Pons (tissue), 1 donor: ENCODE data around the gene MSI1.
"Not testable (repeated sequence)": the region's sequence is repeated elsewhere in the genome, so short reads cannot be mapped to it uniquely, and the experiment has no call there.

Experiments
- DNase-seq: peaks from one replicate; pipeline ENCODE4 v3.0.0-alpha.2; 2016; ENCODE audit warnings: low spot score

MSI1 gene

DNA sequence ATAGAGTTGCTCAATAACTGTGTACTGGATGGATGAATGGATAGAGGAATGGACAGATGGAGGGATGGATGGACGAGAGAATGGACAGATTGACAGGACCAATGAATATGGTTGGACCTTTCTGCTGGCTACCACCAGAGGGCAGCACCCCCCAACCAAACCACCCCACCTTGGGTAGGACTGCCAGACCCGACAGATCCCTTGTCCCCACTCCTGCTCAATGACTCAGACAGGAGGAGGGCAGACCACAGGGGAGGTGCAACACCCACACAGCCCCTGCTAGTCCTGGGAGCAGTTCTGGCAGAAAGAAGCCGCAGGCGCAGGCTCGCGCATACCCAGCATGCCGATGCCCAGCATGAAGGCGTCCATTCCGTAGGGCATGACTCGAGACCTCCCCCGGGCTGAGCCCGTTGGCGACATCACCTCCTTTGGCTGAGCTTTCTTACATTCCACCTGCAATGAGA, 12.4 kb downstream of the MSI1 start:
- DNase-seq: peak; percentile 65

DNA sequence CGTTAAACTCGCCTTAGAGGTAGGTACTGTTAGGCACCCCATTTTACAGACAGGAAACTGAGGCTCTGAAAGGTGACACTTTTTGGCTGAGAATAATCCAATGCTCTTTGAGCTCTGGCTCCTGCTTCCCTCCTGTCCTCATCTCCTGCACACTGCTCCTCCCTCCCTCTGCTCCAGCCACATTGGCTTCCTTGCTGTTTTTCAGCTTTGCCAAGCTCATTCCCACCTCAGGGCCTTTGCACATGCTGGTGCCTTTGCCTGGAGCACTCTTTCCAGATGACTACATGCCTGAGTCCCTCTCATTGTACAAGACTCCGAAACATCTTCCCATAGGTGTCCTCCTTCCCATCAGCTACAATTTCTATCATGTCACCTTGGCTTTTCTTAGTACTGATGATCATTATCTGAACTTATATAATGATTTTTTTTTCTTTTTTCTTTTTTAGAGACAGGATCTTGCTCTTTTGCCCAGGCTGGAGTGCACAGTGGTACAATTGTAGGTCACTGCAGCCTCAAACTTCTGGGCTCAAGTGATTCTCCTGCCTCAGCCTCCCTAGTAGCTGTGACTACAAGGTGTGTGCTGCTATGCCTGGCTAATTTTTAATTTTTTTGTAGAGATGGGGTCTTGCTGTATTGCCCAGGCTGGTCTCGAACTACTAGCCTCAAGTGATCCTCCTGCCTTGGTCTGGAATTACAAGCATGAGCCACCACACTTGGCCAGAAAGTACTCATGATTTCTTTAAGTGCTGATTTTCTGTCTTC, 15.2 kb downstream of the MSI1 start:
- DNase-seq: no peak

DNA sequence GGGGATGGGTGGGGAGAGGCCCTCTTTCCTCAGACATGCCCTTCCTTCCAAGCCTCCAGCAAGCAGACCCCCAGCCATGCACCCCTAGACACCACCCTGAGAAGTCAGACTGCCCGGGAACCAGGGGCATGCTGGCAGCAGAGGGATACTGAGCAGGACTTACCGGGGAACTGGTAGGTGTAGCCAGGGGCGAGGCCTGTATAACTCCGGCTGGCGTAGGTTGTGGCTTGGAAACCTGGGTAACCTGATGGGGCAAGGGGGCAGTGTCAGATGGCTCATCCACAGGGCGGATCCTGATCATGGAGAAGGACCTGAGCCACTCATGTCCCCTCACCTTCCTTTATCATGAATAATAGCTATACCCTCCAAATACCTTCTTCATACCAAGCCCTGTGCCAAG, 15.8 kb downstream of the MSI1 start:
- DNase-seq: no peak

DNA sequence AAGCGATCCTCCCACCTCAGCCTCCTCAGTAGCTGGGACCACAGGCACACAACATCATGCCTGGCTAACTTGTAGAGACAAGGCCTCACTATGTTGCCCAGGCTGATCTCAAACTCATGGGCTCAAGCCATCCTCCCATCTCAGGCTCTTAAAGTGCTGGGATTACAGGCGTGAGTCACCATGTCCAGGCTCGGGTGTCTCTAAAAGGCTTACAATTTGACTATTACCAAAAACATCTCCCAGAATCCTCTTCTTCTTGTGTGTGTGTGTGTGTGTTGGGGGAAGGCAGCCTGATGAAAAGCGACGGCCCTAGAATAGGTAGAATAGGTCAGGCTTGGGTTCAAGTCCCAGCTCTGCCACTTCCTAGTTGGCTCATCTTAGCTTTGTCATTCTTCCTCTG, 16.8 kb downstream of the MSI1 start:
- DNase-seq: no peak

DNA sequence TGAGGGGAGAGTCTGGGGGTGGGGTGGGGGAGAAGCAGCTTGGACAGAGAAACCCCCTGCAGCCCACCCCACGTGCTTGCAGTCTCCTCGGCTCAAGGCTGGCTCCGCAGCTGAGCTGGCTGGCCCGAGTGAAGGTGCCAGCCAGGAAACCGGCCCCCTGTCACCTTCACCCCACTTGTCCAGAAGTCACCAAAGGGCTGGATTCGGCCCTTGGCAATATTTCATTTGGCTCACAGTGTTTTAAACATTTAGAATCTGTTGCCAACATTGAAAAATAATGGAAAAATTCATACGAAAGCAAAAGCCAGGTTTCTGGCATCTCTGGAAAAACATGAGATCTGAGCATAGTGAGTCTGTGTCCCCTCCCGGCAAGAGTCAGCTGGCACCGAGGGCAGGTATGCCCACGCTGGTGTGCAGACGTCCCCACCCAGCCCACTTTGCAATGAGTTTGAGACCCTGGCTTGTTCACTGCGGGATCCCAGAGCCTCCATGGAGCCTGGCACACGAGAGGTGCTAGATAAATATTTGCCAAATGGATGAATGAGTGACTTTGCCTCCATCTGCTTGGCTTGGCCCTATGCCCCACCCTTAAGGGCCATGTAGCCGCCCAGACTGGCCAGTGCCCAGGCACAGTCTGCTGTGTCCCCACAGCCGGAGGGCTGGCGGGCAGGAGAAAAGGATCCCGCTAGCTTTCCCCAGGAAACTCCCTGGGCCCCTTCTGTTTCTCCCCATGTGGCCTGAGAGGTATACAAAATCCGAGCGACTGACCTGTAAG, 18.2 kb downstream of the MSI1 start:
- no peak for DNase-seq

DNA sequence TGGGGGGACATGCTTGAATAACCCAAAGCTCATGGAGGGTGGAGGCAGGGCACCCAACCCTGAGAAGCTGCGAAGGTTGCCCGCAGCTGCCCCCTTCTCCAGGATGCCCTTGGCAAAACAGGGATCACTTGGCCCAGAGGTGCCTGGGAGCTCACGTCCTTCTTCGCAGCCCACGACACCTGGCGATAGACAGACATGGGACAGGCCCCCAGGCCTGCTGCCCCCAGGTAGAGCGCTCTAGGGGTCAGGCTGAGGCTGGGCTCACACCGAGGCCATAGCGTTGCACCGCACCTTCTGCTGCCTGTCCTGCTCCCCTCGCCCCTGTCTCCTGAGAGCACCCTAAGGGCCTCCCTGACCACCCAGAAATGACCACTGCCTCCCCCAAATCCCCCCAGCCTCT, 21.2 kb downstream of the MSI1 start:
- no peak for DNase-seq

DNA sequence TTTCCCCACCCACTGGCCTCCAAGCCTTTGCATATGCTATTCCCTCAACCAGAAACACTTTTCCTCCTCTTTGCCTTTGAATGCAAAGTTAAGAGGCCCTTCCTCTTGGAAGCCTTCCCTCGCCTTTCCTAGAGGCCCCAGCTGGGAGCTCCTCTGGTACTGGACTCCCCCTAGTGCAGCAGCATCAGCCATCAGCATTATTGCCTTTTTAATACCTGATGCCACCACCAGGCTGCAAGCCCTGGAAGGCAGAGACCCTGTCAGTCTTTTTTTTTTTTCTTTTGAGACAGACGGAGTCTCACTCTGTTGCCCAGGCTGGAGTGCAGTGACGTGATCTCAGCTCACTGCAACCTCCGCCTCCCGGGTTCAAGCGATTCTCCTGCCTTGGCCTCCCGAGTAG, 22.3 kb downstream of the MSI1 start:
- DNase-seq: no peak

DNA sequence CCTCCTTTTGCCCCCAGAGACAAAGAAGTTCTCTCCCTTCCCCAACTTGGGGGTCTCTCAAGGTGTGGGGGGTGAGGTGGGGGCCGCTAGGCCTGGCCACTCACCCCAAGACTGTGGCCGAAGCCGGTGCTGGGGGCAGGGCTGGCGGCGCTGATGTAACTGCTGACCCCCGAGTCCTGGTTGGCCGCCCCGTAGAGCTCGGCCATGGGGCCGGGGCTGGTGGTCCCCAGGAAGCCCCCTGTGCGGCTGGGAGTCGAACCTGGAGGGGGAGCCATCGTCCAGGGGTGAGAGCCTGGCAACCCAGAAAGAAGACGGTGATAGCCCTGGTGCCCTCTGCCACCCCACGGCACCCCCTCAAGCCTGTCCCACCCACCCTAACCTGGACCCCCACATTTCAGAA, 22.9 kb downstream of the MSI1 start:
- DNase-seq: no peak

DNA sequence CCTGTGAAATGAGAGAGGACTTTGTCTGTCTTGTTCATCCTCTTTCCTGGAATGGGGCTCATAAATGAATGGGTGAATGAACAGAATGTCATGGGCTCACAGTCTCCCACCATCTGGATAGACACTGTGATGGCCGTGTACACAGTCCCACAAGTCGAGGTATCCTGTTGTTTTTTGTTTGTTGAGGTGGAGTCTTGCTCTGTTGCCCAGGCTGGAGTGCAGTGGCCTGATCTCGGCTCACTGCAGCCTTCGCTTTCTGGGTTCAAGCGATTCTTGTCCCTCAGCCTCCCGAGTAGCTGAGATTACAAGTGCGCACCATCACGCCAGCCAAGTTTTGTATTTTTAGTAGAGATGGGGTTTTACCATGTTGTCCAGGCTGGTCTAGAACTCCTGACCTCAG, 25.3 kb downstream of the MSI1 start:
- DNase-seq: no peak

DNA sequence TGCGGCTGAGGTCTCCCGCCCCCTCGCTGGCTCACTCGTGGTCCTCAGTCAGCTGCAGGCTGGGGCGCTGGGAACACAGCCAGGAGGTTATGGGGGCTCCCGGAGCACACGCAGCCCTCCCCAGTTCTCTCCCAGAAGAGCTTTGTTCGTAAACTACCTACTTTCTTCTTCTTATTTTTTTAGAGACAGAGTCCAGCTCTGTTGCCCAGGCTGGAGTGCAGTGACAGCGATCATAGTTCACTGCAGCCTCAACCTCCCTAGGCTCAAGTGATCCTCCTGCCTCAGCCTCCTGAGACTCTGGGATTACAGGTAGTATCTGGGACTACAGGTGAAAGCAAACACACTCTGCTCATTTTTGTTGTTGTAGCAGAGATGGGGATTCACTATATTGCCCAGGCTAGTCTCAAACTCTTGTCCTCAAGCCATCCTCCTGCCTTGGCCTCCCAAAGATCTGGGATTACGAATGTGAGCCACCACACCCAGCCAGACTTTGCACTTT, 25.9 kb downstream of the MSI1 start:
- no peak for DNase-seq

DNA sequence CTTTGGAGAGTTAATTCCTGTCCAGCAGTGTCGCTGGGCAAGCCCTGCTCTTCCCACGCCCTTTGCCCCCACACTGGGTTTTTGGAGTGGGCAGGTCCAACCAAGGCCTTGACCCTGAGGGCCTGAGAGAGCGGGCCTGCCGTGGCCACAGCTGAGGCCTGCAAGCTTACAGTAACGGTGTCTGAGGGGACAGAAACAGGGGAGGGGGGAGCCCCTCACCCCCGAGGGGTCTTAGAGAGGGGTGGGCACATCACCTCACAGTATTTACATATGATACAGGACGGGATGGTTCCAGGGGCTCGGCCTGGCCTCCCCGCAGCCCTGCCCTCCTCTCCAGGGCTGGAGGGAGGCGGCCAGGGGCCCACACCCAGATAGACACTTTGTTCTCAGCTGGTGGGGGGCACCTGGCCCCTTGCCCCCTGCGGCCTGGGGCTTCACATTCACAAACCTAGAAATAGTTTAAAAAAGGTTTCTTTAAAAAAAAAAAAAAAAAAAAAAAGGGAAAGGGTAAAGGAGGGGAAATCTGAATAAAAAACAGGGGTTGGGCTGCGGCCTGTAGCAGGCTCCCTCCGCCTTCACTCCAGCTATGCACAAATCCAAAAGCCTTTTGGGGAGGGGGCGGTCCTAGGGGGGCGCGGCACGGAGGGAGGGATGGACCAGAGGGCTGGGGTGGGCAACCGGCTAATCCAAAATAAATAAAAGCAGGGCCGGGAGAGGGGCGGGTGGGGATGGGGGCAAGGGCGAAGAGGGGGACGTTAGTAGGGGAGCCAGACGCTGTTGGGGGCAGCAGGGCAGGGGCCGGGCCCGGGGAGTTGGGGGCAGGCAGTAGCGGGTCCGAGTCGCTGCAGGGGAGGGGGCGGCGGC, 26.6 kb downstream of the MSI1 start:
- no peak for DNase-seq

DNA sequence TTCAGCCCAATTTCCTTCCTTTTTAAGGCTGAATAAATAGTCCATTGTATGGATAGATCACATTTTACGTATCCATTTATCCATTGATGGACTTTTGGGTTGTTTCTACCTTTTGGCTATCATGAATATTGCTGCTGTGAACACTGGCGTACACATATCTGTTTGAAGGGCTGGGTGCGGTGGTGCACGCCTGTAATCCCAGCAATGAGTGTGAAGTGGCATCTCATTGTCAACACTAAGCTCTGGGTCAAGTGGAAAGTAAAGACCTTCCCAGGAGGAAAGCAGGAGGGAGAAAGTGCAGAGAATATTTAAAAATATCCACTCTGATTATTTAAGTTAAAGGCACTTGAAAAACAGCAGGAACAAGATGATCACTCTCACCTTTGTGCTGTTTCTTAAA, 29.7 kb downstream of the MSI1 start:
- DNase-seq: no peak

DNA sequence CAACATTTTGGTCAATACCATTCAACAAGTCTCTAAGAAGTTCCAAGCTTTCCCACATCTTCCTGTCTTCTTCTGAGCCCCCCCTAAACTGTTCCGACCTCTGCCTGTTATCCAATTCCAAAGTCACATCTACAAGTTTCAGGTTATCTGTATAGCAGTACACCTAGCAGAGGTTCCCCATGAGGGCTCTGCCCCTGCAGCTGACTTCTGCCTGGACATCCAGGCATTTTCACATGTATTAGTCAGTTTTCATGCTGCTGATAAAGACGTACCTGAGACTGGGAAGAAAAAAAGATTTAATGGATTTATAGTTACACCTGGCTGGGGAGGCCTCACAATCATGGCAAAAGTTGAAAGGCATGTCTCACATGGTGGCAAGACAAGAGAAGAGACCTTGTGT, 31.2 kb downstream of the MSI1 start:
- no peak for DNase-seq

DNA sequence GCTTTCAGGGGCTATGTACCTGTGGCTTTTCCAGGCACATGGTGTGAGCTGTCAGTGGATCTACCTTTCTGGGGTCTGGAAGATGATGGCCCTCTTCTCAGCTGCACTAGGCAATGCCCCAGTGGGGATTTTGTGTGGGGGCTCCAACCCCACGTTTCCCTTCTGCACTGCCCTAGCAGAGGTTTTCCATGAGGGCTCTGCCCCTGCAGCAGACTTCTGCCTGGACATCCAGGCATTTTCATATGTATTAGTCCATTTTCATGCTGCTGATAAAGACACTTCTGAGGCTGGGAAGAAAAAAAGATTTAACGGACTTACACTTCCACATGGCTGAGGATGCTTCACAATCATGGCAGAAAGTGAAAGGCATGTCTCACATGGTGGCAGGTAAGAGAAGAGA, 32.6 kb downstream of the MSI1 start:
- not testable (repeated sequence) for DNase-seq

DNA sequence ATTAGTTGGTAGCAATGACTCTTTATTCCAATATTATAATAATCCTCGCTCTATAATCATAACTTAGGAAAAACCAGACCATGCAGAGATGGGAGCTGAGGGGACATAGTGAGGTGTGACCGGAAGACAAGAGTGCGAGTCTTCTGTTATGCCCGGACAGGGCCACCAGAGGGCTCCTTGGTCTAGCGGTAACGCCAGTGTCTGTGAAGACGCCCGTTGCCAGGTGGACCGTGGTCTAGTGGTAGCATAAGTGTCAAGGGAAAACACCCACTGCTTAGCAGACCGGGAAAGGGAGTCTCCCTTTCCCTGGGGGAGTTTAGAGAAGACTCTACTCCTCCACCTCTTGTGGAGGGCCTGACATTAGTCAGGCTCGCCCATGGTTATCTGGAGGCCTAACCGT, 33.5 kb downstream of the MSI1 start:
- not testable (repeated sequence) for DNase-seq

DNA sequence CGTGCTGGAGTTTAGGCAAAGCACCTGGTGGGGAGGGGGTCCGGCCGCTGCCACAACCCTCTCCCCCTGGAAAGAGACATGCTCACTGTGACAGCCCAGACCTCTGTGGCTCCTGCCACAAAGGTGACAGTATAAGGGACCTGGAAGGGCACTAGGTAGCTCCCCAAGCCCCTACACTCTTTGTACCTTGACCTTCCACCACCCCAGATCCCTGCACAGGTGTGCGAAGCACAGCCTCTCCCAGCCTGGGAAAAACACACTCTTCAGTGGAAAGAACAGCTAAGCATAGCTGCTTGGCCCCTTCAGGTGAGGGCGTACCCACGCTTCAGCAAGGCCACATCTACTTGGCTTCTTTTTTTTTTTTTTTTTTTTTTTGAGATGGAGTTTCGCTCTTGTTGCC, 36.4 kb downstream of the MSI1 start:
- no peak for DNase-seq

DNA sequence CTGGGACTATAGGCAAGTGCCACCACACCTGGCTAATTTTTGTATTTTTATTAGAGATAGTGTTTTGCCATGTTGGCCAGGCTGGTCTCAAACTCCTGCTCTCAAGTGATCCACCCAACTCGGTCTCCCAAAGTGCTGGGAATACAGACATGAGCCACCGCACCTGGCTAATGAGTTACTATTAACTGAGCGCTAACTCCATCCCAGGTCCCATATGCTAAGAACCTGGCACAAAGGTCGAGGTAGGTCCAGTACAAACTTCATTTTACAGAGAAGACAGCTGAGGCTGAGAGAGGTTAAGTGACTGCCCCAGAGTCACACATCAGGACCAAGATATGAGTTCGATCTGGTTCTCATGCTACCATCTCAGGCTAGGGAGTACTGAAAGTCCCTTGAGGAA, 36.9 kb downstream of the MSI1 start:
- DNase-seq: no peak

DNA sequence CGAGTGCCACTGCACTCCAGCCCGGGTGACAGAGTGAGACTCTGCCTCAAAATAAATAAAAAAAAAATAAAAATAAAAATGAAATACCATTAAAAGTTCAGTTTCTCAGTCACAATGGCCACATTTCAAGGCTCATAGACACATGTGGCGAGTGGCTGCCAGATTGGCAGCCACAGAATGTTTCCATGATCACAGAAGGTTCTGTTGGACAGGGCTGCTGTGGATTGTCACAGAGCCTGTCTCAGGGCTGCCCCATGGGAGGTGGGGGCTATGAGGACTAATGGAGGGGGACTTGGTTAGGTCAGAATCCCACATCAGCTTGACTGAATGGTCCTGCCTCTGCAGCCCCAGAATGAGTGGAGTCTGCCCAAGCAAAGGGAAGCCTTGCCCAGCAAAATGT, 37.6 kb downstream of the MSI1 start:
- DNase-seq: no peak

DNA sequence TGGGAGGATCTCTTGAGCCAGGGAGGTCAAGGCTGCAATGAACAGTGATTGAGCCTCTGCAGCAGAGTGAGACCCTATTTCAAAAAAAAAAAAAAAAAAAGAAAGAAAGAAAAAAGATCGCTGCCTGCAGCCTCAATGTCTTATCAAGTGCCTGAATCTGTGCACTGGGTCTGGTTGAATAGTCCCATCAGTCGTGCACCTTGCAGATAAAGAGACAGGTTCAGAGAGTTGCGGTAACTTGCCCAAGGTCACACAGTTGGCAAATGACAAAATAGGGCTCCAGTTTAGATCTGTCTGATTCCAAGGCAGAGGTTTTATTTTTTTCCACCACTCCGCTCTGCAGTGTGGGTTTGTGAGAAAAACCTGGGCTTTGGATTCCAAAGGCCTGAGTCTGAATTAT, 40.7 kb downstream of the MSI1 start:
- DNase-seq: no peak

DNA sequence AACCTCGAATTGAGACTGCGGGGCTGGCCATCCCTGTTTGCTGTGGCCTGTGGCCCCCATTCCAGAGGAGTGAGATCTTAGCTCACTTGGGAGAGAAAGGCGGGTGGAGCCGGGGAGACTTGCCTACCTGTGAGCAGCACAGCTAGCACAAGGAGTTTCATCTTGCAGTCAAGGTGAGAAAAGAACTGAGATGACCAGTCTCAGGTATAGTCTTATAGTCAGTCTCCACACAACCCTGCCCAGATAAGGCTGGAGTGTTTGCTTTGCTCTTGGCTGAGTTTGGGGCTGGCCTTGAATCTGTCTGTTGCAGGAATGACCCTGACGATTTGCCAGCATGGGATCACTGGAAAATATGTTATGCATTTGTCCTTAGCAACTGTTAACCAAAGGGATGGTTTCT, 41.4 kb downstream of the MSI1 start, which contains the start of gene PLA2G1B:
Gene PLA2G1B, minus strand, starts transcription at position 187 of the 400 bp plus-strand sequence. Its CDS starts 26 bp downstream, at position 161.
- DNase-seq: no peak

DNA sequence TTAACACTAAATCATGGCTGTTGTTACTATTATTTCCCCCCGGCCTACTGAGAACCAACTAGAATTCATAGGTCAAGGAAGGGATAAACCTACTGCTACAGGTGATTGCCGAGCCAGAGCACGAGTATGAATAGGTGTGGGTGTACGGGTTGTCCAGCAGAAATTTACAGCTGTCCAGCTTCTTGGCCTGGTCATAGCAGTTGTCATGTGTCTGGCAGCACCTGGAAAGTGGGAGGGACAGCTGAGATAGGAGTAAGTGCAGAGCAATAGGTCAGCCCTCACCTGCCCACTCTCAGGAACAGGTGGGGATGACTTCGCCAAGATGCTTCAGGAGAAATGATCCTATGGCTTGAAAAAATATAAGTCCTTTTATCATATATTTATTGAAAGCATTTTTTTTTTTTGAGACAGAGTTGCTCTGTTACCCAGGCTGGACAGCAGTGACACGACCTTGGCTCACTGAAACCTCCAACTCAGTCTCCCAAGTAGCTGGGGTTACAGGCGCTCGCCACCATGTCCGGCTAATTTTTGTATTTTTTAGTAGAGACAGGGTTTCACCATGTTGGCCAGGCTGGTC, 44.0 kb downstream of the MSI1 start:
- no peak for DNase-seq

DNA sequence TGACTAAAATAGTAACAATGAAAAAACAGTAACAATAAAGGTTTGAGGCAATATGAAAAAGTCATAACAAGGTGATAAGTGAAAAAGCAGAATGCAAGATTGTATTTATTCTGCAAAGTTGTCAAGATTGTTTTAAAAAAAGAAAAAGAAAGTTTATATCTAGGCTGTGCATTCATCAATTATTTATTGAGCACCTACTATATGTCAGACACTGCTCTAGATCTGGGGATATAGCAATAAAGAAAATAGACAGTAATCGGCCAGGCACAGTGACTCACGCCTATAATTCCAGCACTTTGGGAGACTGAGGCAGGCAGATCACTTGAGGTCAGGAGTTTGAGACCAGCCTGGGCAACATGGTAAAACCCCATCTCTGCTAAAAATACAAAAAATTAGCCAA, 45.2 kb downstream of the MSI1 start:
- no peak for DNase-seq
